Calu3 (cell line): ENCODE results near the gene EFS. TPM values are rescaled to one million over a fixed set of nuclear protein-coding genes. Genes with fewer than 3 reads are reported as not detected.

Source experiments
- BruUV-seq: library from RNA; stranded (reverse); fragments of 400-500 nt; replicated peaks from 2 replicates; lab custom pipeline; 2021; lab: Mats Ljungman, UMichigan
- CTCF ChIA-PET: fragments of 300-600 bp; sonication (Branson Sonifier 250); formaldehyde crosslinking; loops from one replicate; lab custom pipeline; 2022; ENCODE audit warnings: antibody characterized with exemption; lab: Charles Lee
- DNase-seq: peaks from one replicate; pipeline ENCODE4 v3.0.0; 2022
- H3K27ac Mint-ChIP-seq: one replicate; pipeline ENCODE4 v1.8.0; 2022; ENCODE audit warnings: mixed read lengths; ENCODE audit not compliant: unreplicated experiment
- H3K27me3 Mint-ChIP-seq: one replicate; pipeline ENCODE4 v1.8.0; 2022; ENCODE audit warnings: mixed read lengths; ENCODE audit not compliant: unreplicated experiment
- H3K36me3 Mint-ChIP-seq: one replicate; pipeline ENCODE4 v1.8.0; 2022; ENCODE audit warnings: mild to moderate bottlenecking, moderate library complexity, mixed read lengths; ENCODE audit not compliant: insufficient read depth, unreplicated experiment
- H3K4me1 Mint-ChIP-seq: one replicate; pipeline ENCODE4 v1.8.0; 2022; ENCODE audit warnings: mild to moderate bottlenecking, low read depth, mixed read lengths; ENCODE audit not compliant: unreplicated experiment
- H3K4me3 Mint-ChIP-seq: one replicate; pipeline ENCODE4 v1.8.0; 2022; ENCODE audit warnings: mild to moderate bottlenecking, low read depth, moderate library complexity, mixed read lengths; ENCODE audit not compliant: unreplicated experiment
- H3K9me3 Mint-ChIP-seq: one replicate; pipeline ENCODE4 v1.8.0; 2022; ENCODE audit warnings: low read depth, mixed read lengths; ENCODE audit not compliant: unreplicated experiment
- CTCF ChIP-seq: fragments of 200-600 bp; IDR thresholded peaks from one replicate; pipeline ENCODE4 v1.8.0; 2022; ENCODE audit warnings: antibody characterized with exemption; ENCODE audit not compliant: unreplicated experiment
- intact Hi-C: fragments of 100-400 bp; cut with micrococcal nuclease; formaldehyde crosslinking; loops from one replicate; pipeline ENCODE4 v1.10.0; 2022; ENCODE audit not compliant: unreplicated experiment
- total RNA-seq: library from RNA; stranded (reverse); gene quantifications from 2 replicates; pipeline ENCODE4 v1.2.3, GENCODE V29; 2022

EFS gene
- total RNA-seq, 1 experiment from 2014 or later: not detected

GRCh38 chr14:23324455-23324846, 40.5 kb downstream of the EFS start:
- Mint-ChIP-seq H3K36me3 (peaks cover 74% of the 10 kb centered on the region), H3K4me3 (no peak overlapping the region), H3K27me3 (no peaks in the 10 kb centered on the region), H3K4me1 (peaks cover 20% of the 10 kb centered on the region), H3K9me3 (no peaks in the 10 kb centered on the region), H3K27ac (no peak overlapping the region)
- intact Hi-C loops: loop anchor here (10.0 kb wide), 1 partner anchor 230 kb away; the partner anchor contains the start of genes THTPA and ZFHX2
- CTCF ChIA-PET: no interaction called here
- BruUV-seq: no TSS peak
- no peak for TF ChIP-seq CTCF
- DNase-seq: no peak

- Mint-ChIP-seq H3K27me3 (no peaks in the 10 kb centered on the region), H3K4me3 (no peak overlapping the region), H3K27ac (no peak overlapping the region), H3K4me1 (peaks cover 19% of the 10 kb centered on the region), H3K9me3 (no peaks in the 10 kb centered on the region), H3K36me3 (peaks cover 76% of the 10 kb centered on the region)
- DNase-seq: no peak
- no peak for TF ChIP-seq CTCF
- CTCF ChIA-PET: no interaction called here
- intact Hi-C loops: loop anchor here (10.0 kb wide), 1 partner anchor 231 kb away; the partner anchor contains the start of genes THTPA and ZFHX2
- BruUV-seq: no TSS peak
These were observed 41.0 kb downstream of the EFS start for GRCh38 chr14:23323838-23324454.

- CTCF ChIA-PET: interaction anchor here (2.2 to 2.7 kb wide), 2 partner anchors 16 to 22 kb away, joined by 8 to 12 read pairs; partner anchors contain the start of gene BCL2L2
- Mint-ChIP-seq H3K9me3 (no peaks in the 10 kb centered on the region), H3K27me3 (no peaks in the 10 kb centered on the region), H3K4me1 (peaks cover 11% of the 10 kb centered on the region), H3K4me3 (peak overlapping the region; percentile 92), H3K36me3 (peaks cover 76% of the 10 kb centered on the region), H3K27ac (peak overlapping the region; percentile 92)
- TF ChIP-seq CTCF: no peak
- intact Hi-C loops: loop anchor here (10.0 kb wide), 1 partner anchor 232 kb away; the partner anchor contains the start of genes THTPA and ZFHX2
- TSS peak; percentile 40 for BruUV-seq
- no peak for DNase-seq
These were observed 42.1 kb downstream of the EFS start for GRCh38 chr14:23322568-23323517.
